CD4-positive, CD25-positive, alpha-beta regulatory T cell (primary cell): Measurements from ENCODE around the gene MAML2. TPM values are rescaled to one million over a fixed set of nuclear protein-coding genes. Genes with fewer than 3 reads are reported as not detected.

ENCODE experiments used
- ATAC-seq, 2 donors: fragments of 150-1000 bp; cut with Tn5 transposase; one replicate each; pipeline ENCODE4 v1.10.0; 2021; ENCODE audit warnings: low read depth in 2 of 2, moderate number of reproducible peaks in 2 of 2, moderate library complexity in 1 of 2
- DNase-seq, 3 donors: peaks; one replicate each; pipeline versions ENCODE4 v3.0.0 to v3.0.0-alpha.2; 2012 to 2022; ENCODE audit warnings: mixed read lengths in 1 of 3
- H3K27ac ChIP-seq: one replicate; pipeline ENCODE4 v1.7.0; 2013; ENCODE audit warnings: mild to moderate bottlenecking, low read length; ENCODE audit not compliant: insufficient read depth, poor library complexity, severe bottlenecking
- H3K27me3 ChIP-seq: one replicate; pipeline ENCODE4 v1.7.0; 2013; ENCODE audit warnings: low read length; ENCODE audit not compliant: control insufficient read depth, insufficient read depth
- H3K36me3 ChIP-seq: one replicate; pipeline ENCODE4 v1.7.0; 2013; ENCODE audit warnings: mild to moderate bottlenecking, low read length, moderate library complexity; ENCODE audit not compliant: control insufficient read depth, insufficient read depth
- H3K4me1 ChIP-seq: 2 replicates; pipeline ENCODE4 v1.7.0; 2013; ENCODE audit warnings: mild to moderate bottlenecking, low read length; ENCODE audit not compliant: insufficient read depth, control insufficient read depth, poor library complexity, severe bottlenecking
- H3K4me3 ChIP-seq: one replicate; pipeline ENCODE4 v1.7.0; 2013; ENCODE audit warnings: low read depth, mild to moderate bottlenecking, low read length, moderate library complexity
- H3K9me3 ChIP-seq, 2 experiments: 1 replicate in 1 of 2; 2 replicates in 1 of 2; pipeline ENCODE4 v1.7.0; 2013; ENCODE audit warnings: low read length in 2 of 2, mild to moderate bottlenecking in 1 of 2, moderate library complexity in 1 of 2; ENCODE audit not compliant: control insufficient read depth in 2 of 2
- H3K27ac Mint-ChIP-seq, 3 donors: one replicate each; pipeline ENCODE4 v1.8.0; 2020 to 2022; ENCODE audit warnings: mild to moderate bottlenecking in 3 of 3, mixed read lengths in 3 of 3, moderate library complexity in 2 of 3
- H3K27me3 Mint-ChIP-seq: one replicate; pipeline ENCODE4 v1.8.0; 2022; ENCODE audit warnings: mild to moderate bottlenecking, mixed read lengths
- H3K36me3 Mint-ChIP-seq: one replicate; pipeline ENCODE4 v1.8.0; 2020; ENCODE audit warnings: mixed read lengths
- H3K4me1 Mint-ChIP-seq, 4 donors: one replicate each; pipeline ENCODE4 v1.8.0; 2020 to 2022; ENCODE audit warnings: mixed read lengths in 4 of 4, mild to moderate bottlenecking in 1 of 4
- H3K4me3 Mint-ChIP-seq, 4 donors: one replicate each; pipeline ENCODE4 v1.8.0; 2020 to 2022; ENCODE audit warnings: mild to moderate bottlenecking in 4 of 4, mixed read lengths in 4 of 4, moderate library complexity in 3 of 4
- H3K9me3 Mint-ChIP-seq, 7 donors: one replicate each; pipeline ENCODE4 v1.8.0; 2020 to 2022; ENCODE audit warnings: mixed read lengths in 7 of 7, mild to moderate bottlenecking in 3 of 7, moderate library complexity in 2 of 7
- polyA plus RNA-seq, 4 donors: library from polyadenylated mRNA; unstranded; fragments of 300-500 nt; fragmentation: Illumina TruSeq; gene quantifications; one replicate each; pipeline ENCODE4 v1.2.3, GENCODE V29; 2021
- total RNA-seq: library from RNA; stranded (reverse); gene quantifications from one replicate; pipeline ENCODE4 v1.2.3, GENCODE V29; 2022

MAML2 gene
- total and polyA plus RNA-seq, 5 donors from 2014 or later: 4.1 to 35.6 (median 9.3) TPM

- Histone ChIP-seq H3K4me1 (no peaks in the 10 kb centered on the region), H3K9me3 (no peaks in the 10 kb centered on the region), H3K27me3 (no peaks in the 10 kb centered on the region), H3K27ac (no peak overlapping the region), H3K36me3 (peaks cover 34% of the 10 kb centered on the region), H3K4me3 (no peak overlapping the region)
- no peak for DNase-seq
- ATAC-seq: no peak
- H3K27ac Mint-ChIP-seq: no peak overlapping the region
- H3K9me3 Mint-ChIP-seq: no peaks in the 10 kb centered on the region
- peaks cover 41% of the 10 kb centered on the region for H3K36me3 Mint-ChIP-seq
- H3K27me3 Mint-ChIP-seq: no peaks in the 10 kb centered on the region
- no peak overlapping the region for H3K4me3 Mint-ChIP-seq
- H3K4me1 Mint-ChIP-seq: peaks cover 5 to 18% (median 12%) of the 10 kb centered on the region in 4 donors
Measured at GRCh38 chr11:95989780-95990179, 353.2 kb downstream of the MAML2 start.

GRCh38 chr11:95989076-95989605 lies 353.9 kb downstream of the MAML2 start:
- no peak for ATAC-seq
- Mint-ChIP-seq H3K27ac (no peak overlapping the region), H3K27me3 (no peaks in the 10 kb centered on the region), H3K4me1 (peaks cover 2 to 12% (median 9%) of the 10 kb centered on the region in 4 donors), H3K4me3 (no peak overlapping the region), H3K36me3 (peaks cover 48% of the 10 kb centered on the region), H3K9me3 (no peaks in the 10 kb centered on the region)
- Histone ChIP-seq H3K4me3 (no peak overlapping the region), H3K36me3 (peaks cover 41% of the 10 kb centered on the region), H3K9me3 (no peaks in the 10 kb centered on the region), H3K4me1 (no peaks in the 10 kb centered on the region), H3K27ac (no peak overlapping the region), H3K27me3 (no peaks in the 10 kb centered on the region)
- DNase-seq: no peak

GRCh38 chr11:95985174-95985808 lies 357.7 kb downstream of the MAML2 start:
- Mint-ChIP-seq H3K27me3 (no peaks in the 10 kb centered on the region), H3K4me1 (peaks cover 0 to 2% (median 2%) of the 10 kb centered on the region in 4 donors), H3K9me3 (no peaks in the 10 kb centered on the region), H3K27ac (no peak overlapping the region), H3K36me3 (peaks cover 52% of the 10 kb centered on the region), H3K4me3 (no peak overlapping the region)
- ATAC-seq (no peak), DNase-seq (no peak)
- H3K27me3 ChIP-seq: no peaks in the 10 kb centered on the region
- peaks cover 68% of the 10 kb centered on the region for H3K36me3 ChIP-seq
- no peak overlapping the region for H3K27ac ChIP-seq
- no peaks in the 10 kb centered on the region for H3K4me1 ChIP-seq
- H3K9me3 ChIP-seq: no peaks in the 10 kb centered on the region
- H3K4me3 ChIP-seq: no peak overlapping the region

GRCh38 chr11:95984072-95984471 lies 358.9 kb downstream of the MAML2 start:
- peaks cover 68% of the 10 kb centered on the region for H3K36me3 ChIP-seq
- H3K4me3 ChIP-seq: no peak overlapping the region
- Mint-ChIP-seq H3K27me3 (no peaks in the 10 kb centered on the region), H3K9me3 (no peaks in the 10 kb centered on the region), H3K4me1 (peaks cover 0 to 2% (median under 1%) of the 10 kb centered on the region in 4 donors), H3K36me3 (peaks cover 52% of the 10 kb centered on the region), H3K27ac (no peak overlapping the region), H3K4me3 (no peak overlapping the region)
- no peaks in the 10 kb centered on the region for H3K27me3 ChIP-seq
- no peak overlapping the region for H3K27ac ChIP-seq
- H3K9me3 ChIP-seq: no peaks in the 10 kb centered on the region
- ATAC-seq (no peak), DNase-seq (no peak)
- no peaks in the 10 kb centered on the region for H3K4me1 ChIP-seq

GRCh38 chr11:95977534-95978174 lies 365.3 kb downstream of the MAML2 start:
- no peak overlapping the region for H3K4me3 Mint-ChIP-seq
- no peak overlapping the region for H3K27ac Mint-ChIP-seq
- Histone ChIP-seq H3K4me3 (no peak overlapping the region), H3K9me3 (no peaks in the 10 kb centered on the region), H3K4me1 (no peaks in the 10 kb centered on the region), H3K27me3 (no peaks in the 10 kb centered on the region), H3K27ac (no peak overlapping the region), H3K36me3 (peaks cover 49% of the 10 kb centered on the region)
- peaks cover 0 to 5% (median 0%) of the 10 kb centered on the region in 4 donors for H3K4me1 Mint-ChIP-seq
- H3K36me3 Mint-ChIP-seq: peaks cover 50% of the 10 kb centered on the region
- no peaks in the 10 kb centered on the region for H3K9me3 Mint-ChIP-seq
- H3K27me3 Mint-ChIP-seq: no peaks in the 10 kb centered on the region
- ATAC-seq: no peak
- no peak for DNase-seq

GRCh38 chr11:95976550-95976949 lies 366.4 kb downstream of the MAML2 start:
- peaks cover 39% of the 10 kb centered on the region for H3K36me3 ChIP-seq
- peaks cover 46% of the 10 kb centered on the region for H3K36me3 Mint-ChIP-seq
- H3K27ac ChIP-seq: no peak overlapping the region
- peaks cover 0 to 5% (median 0%) of the 10 kb centered on the region in 4 donors for H3K4me1 Mint-ChIP-seq
- no peaks in the 10 kb centered on the region for H3K27me3 ChIP-seq
- no peaks in the 10 kb centered on the region for H3K9me3 ChIP-seq
- H3K27ac Mint-ChIP-seq: no peak overlapping the region
- no peaks in the 10 kb centered on the region for H3K9me3 Mint-ChIP-seq
- no peak for ATAC-seq
- no peaks in the 10 kb centered on the region for H3K27me3 Mint-ChIP-seq
- H3K4me1 ChIP-seq: no peaks in the 10 kb centered on the region
- H3K4me3 ChIP-seq: no peak overlapping the region
- DNase-seq: no peak
- no peak overlapping the region for H3K4me3 Mint-ChIP-seq

- Mint-ChIP-seq H3K4me1 (peaks cover 0 to 5% (median 0%) of the 10 kb centered on the region in 4 donors), H3K27ac (no peak overlapping the region), H3K27me3 (peaks cover 9% of the 10 kb centered on the region), H3K9me3 (no peaks in the 10 kb centered on the region), H3K36me3 (peaks cover 34% of the 10 kb centered on the region), H3K4me3 (no peak overlapping the region)
- H3K4me1 ChIP-seq: no peaks in the 10 kb centered on the region
- no peak overlapping the region for H3K4me3 ChIP-seq
- H3K27me3 ChIP-seq: no peaks in the 10 kb centered on the region
- ATAC-seq (no peak), DNase-seq (no peak)
- peaks cover 27% of the 10 kb centered on the region for H3K36me3 ChIP-seq
- H3K9me3 ChIP-seq: no peaks in the 10 kb centered on the region
- no peak overlapping the region for H3K27ac ChIP-seq
Measured at GRCh38 chr11:95975343-95975742, 367.7 kb downstream of the MAML2 start.
